Activated CD4-positive, alpha-beta memory T cell treated with anti-CD3 and anti-CD28 coated beads, Interleukin-2, amount 10 ng/mL, durations not matched to agents 7 days and 5 days (primary cell): ENCODE measurements around the gene CTH. TPM values are rescaled to one million over a fixed set of nuclear protein-coding genes. Genes with fewer than 3 reads are reported as not detected.
"Not testable (repeated sequence)": the region's sequence is repeated elsewhere in the genome, so short reads cannot be mapped to it uniquely, and the experiment has no call there.

Source experiments
- CTCF ChIA-PET: fragments of 350-600 bp; sonication (Branson Sonifier 250); formaldehyde crosslinking; loops from one replicate; lab custom pipeline; 2021; ENCODE audit warnings: antibody characterized with exemption, inconsistent platforms; lab: Charles Lee
- POLR2A ChIA-PET: fragments of 350-600 bp; sonication (Branson Sonifier 250); formaldehyde crosslinking; loops from one replicate; lab custom pipeline; 2021; ENCODE audit warnings: antibody characterized with exemption; lab: Charles Lee
- DNase-seq: peaks from one replicate; pipeline ENCODE4 v3.0.0-alpha.2; 2020
- H3K27ac Mint-ChIP-seq: one replicate; pipeline ENCODE4 v1.8.0; 2021; ENCODE audit warnings: mild to moderate bottlenecking, mixed read lengths
- H3K27me3 Mint-ChIP-seq: one replicate; pipeline ENCODE4 v1.8.0; 2021; ENCODE audit warnings: mixed read lengths
- H3K36me3 Mint-ChIP-seq: one replicate; pipeline ENCODE4 v1.8.0; 2021; ENCODE audit warnings: low read depth, mixed read lengths
- H3K4me1 Mint-ChIP-seq: one replicate; pipeline ENCODE4 v1.8.0; 2021; ENCODE audit warnings: mixed read lengths
- H3K4me3 Mint-ChIP-seq: one replicate; pipeline ENCODE4 v1.8.0; 2021; ENCODE audit warnings: mild to moderate bottlenecking, mixed read lengths
- H3K9me3 Mint-ChIP-seq: one replicate; pipeline ENCODE4 v1.8.0; 2021; ENCODE audit warnings: mixed read lengths
- total RNA-seq, 2 experiments: library from RNA; stranded (reverse); gene quantifications; one replicate each; pipeline ENCODE4 v1.2.3, GENCODE V29; 2021

The CTH gene
- total RNA-seq, 2 experiments from 2014 or later = 14.6 to 16.6 TPM

DNA sequence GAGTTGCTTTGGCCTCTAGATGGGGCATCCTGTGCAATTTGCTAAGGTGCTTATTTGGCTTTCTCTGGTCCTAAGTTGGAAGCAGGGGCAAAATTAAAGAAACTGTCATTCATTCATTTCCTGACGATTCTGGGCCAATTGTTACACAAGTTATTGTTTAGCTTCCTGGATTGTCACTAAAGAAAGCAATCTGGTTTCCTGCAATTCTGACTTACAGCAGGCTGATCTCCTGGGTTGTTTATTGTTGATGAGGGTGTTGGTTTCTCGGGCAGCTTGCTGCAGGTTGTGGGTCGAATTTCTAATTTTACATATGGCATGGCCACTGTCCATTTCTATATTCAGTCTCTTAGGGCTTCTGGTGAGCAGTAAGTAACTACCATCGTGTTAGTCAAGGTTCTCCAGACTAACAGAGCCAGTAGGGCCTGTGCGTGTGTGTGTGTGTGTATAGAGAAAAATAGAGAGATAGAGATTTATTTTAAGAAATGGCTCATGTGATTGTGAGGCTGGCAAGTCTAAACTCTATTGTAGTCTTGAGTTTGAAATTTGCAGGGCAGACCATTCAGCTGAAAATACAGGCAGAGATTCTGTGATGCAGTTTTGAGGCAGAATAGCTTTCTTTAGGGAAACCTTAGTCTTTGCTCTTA lies 30.4 kb downstream of the CTH start:
- ChIA-PET CTCF (no interaction called here), POLR2A (interaction anchor here (1.1 kb wide), 1 partner anchor 8 kb away, joined by 3 read pairs; no protein-coding TSS in a partner anchor)
- DNase-seq = no peak
- Mint-ChIP-seq H3K27me3 (no peaks in the 10 kb centered on the region), H3K9me3 (no peaks in the 10 kb centered on the region), H3K27ac (no peak overlapping the region), H3K36me3 (peaks cover 3% of the 10 kb centered on the region), H3K4me1 (peaks cover 5% of the 10 kb centered on the region), H3K4me3 (no peak overlapping the region)

- Mint-ChIP-seq H3K9me3 (no peaks in the 10 kb centered on the region), H3K4me1 (peaks cover 5% of the 10 kb centered on the region), H3K4me3 (no peak overlapping the region), H3K27me3 (no peaks in the 10 kb centered on the region), H3K36me3 (peaks cover 3% of the 10 kb centered on the region), H3K27ac (no peak overlapping the region)
- POLR2A ChIA-PET = no interaction called here
- CTCF ChIA-PET = interaction anchor here (1.0 kb wide), 1 partner anchor 9 kb away, joined by 3 read pairs; no protein-coding TSS in a partner anchor
- DNase-seq = no peak
These were observed 31.4 kb downstream of the CTH start for GRCh38 chr1:70442490-70442889.

GRCh38 chr1:70443739-70444138 lies 32.7 kb downstream of the CTH start:
- Mint-ChIP-seq H3K4me1 (peaks cover under 1% of the 10 kb centered on the region), H3K9me3 (no peaks in the 10 kb centered on the region), H3K36me3 (peaks cover under 1% of the 10 kb centered on the region), H3K27me3 (no peaks in the 10 kb centered on the region), H3K27ac (no peak overlapping the region), H3K4me3 (no peak overlapping the region)
- no peak for DNase-seq
- ChIA-PET CTCF (no interaction called here), POLR2A (no interaction called here)

- Mint-ChIP-seq H3K4me1 (no peaks in the 10 kb centered on the region), H3K9me3 (no peaks in the 10 kb centered on the region), H3K27ac (no peak overlapping the region), H3K27me3 (no peaks in the 10 kb centered on the region), H3K4me3 (no peak overlapping the region), H3K36me3 (no peaks in the 10 kb centered on the region)
- ChIA-PET CTCF (no interaction called here), POLR2A (no interaction called here)
- no peak for DNase-seq
These were observed 38.0 kb downstream of the CTH start for GRCh38 chr1:70449049-70449448.

GRCh38 chr1:70452164-70452939 lies 41.3 kb downstream of the CTH start:
- DNase-seq, H3K27ac Mint-ChIP-seq, POLR2A ChIA-PET, H3K36me3 Mint-ChIP-seq, H3K4me1 Mint-ChIP-seq, H3K4me3 Mint-ChIP-seq, H3K27me3 Mint-ChIP-seq, H3K9me3 Mint-ChIP-seq: not testable (repeated sequence)
- CTCF ChIA-PET = interaction anchor here (1.2 kb wide), 1 partner anchor 9 kb away, joined by 3 read pairs; no protein-coding TSS in a partner anchor

- CTCF ChIA-PET = no interaction called here
- no peak overlapping the region for H3K27ac Mint-ChIP-seq
- no peaks in the 10 kb centered on the region for H3K27me3 Mint-ChIP-seq
- DNase-seq = no peak
- H3K4me1 Mint-ChIP-seq = no peaks in the 10 kb centered on the region
- no peak overlapping the region for H3K4me3 Mint-ChIP-seq
- H3K9me3 Mint-ChIP-seq = no peaks in the 10 kb centered on the region
- POLR2A ChIA-PET = no interaction called here
- no peaks in the 10 kb centered on the region for H3K36me3 Mint-ChIP-seq
These were observed 44.2 kb downstream of the CTH start for GRCh38 chr1:70455291-70455690.

GRCh38 chr1:70458131-70458530 lies 47.1 kb downstream of the CTH start:
- ChIA-PET POLR2A (no interaction called here), CTCF (no interaction called here)
- Mint-ChIP-seq H3K27me3 (no peaks in the 10 kb centered on the region), H3K36me3 (no peaks in the 10 kb centered on the region), H3K9me3 (no peaks in the 10 kb centered on the region), H3K4me1 (no peaks in the 10 kb centered on the region), H3K27ac (no peak overlapping the region), H3K4me3 (no peak overlapping the region)
- no peak for DNase-seq

DNA sequence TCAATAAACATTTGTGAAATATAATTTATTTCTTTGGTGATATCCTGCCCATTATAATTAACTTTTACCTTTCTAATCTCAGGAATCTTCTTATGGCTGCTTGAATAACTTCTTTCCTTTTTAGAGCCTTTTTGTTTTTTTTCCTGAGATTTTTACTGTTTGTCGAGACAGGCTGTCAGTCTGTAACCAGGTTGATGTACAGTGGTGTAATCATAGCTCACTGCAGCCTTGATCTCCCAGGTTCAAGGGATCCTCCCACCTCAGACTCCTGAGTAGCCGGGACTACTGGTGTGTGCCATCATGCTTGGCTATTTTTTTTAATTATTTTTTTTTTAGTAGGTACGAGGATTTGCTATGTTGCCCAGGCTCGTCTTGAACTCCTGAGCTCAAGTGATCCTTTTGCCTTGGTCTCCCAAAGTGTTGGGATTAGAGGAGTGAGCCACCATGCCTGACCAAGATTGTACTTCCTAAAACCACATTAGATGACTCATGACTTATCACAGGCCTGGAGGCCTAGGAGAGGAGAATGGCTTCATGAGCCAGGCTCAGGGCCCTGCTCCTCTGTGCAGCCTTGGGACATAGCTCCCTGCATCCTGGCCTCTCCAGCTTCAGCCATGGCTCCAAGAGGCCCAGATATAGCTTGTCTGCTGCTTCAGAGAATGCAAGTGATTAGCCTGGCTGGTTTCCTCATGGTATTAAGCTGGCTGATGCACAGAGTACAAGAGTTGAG lies 48.6 kb downstream of the CTH start:
- Mint-ChIP-seq H3K36me3 (no peaks in the 10 kb centered on the region), H3K9me3 (no peaks in the 10 kb centered on the region), H3K4me3 (no peak overlapping the region), H3K27me3 (no peaks in the 10 kb centered on the region), H3K27ac (no peak overlapping the region), H3K4me1 (no peaks in the 10 kb centered on the region)
- ChIA-PET POLR2A (no interaction called here), CTCF (no interaction called here)
- no peak for DNase-seq

DNA sequence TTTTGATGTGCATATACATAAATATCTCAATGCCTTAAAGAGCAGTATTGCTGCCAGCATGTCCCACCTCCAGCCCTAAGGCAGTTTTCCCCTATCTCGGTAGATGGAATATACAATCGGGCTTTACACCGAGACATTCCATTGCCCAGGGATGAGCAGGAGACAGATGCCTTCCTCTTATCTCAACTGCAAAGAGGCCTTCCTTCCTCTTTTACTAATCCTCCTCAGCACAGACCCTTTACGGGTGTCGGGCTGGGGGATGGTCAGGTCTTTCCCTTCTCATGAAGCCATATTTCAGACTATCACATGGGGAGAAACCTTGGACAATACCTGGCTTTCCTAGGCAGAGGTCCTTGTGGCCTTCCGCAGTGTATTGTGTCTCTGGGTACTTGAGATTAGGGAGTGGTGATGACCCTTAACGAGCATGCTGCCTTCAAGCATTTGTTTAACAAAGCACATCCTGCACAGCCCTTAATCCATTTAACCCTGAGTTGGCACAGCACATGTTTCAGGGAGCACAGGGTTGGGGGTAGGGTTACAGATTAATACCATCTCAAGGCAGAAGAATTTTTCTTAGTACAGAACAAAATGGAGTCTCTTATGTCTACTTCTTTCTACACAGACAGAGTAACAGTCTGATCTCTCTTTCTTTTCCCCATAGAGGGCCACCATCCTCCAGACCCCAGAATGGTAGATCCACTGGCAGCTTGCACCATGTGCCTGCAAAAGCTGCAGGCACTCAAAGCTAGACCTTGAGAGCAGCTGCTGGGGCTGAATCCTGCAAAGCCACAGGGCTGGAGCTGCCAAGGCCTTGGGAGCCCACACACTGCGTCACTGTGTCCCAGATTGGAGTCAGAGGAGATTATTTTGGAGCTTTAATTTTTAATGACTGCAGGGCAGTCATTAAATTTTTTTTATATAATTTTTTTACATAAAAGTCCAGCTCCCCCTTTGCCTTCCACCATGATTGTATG lies 50.0 kb downstream of the CTH start:
- POLR2A ChIA-PET, H3K9me3 Mint-ChIP-seq, H3K4me3 Mint-ChIP-seq, H3K27ac Mint-ChIP-seq, H3K4me1 Mint-ChIP-seq, H3K27me3 Mint-ChIP-seq, DNase-seq, CTCF ChIA-PET, H3K36me3 Mint-ChIP-seq: not testable (repeated sequence)

DNA sequence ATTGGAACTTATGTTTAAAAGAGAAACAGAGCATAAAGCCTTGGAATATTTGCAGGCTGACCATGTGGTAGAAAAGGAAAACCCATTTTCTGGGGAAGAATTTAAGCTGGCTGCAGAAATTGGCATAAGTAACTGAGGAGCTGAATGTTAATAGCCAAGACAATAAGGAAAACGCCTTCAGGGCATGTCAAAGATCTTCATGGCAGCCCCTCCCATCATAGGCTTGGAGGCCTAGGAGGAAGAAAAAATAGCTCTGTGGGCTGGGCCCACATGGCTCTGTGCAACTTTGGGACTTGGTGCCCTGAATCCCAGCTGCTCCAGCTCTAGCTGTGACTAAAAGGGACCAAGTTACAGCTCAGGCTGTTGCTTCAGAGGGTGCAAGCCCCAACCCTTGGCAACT lies 51.5 kb downstream of the CTH start:
- H3K4me1 Mint-ChIP-seq = no peaks in the 10 kb centered on the region
- ChIA-PET POLR2A (no interaction called here), CTCF (no interaction called here)
- no peak for DNase-seq
- no peak overlapping the region for H3K4me3 Mint-ChIP-seq
- no peaks in the 10 kb centered on the region for H3K36me3 Mint-ChIP-seq
- H3K27me3 Mint-ChIP-seq = peaks cover 2% of the 10 kb centered on the region
- H3K9me3 Mint-ChIP-seq = no peaks in the 10 kb centered on the region
- no peak overlapping the region for H3K27ac Mint-ChIP-seq

GRCh38 chr1:70465911-70466310 lies 54.8 kb downstream of the CTH start:
- no peaks in the 10 kb centered on the region for H3K4me1 Mint-ChIP-seq
- CTCF ChIA-PET = no interaction called here

DNA sequence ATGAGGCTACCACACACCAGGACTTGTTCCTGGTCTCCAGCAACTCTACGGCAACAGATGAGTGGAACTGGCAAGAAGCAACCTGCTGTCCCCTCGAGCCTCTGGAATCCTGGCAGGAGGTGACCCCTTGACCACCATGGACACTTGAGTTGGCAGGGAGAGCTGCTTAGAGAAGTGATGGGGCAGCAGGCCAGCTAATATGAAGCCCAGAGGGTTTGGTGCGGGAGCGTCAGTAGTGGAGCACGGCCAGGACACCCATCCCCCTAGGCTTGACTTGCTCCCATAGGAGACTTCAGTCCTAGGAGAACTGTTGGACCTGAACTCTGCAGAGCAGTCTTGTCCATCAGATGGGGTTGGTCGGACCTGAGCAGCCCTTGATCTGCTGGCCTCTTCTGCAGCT lies 56.5 kb downstream of the CTH start:
- no peak overlapping the region for H3K27ac Mint-ChIP-seq
- no peak for DNase-seq
- no peaks in the 10 kb centered on the region for H3K9me3 Mint-ChIP-seq
- no peak overlapping the region for H3K4me3 Mint-ChIP-seq
- CTCF ChIA-PET = no interaction called here
- H3K4me1 Mint-ChIP-seq = no peaks in the 10 kb centered on the region
- peaks cover 11% of the 10 kb centered on the region for H3K27me3 Mint-ChIP-seq
- POLR2A ChIA-PET = no interaction called here
- no peaks in the 10 kb centered on the region for H3K36me3 Mint-ChIP-seq

More at GRCh38 chr1:70465911-70466310, 54.8 kb downstream of the CTH start:
- no peak for DNase-seq
- no peak overlapping the region for H3K4me3 Mint-ChIP-seq
- POLR2A ChIA-PET = no interaction called here
- H3K9me3 Mint-ChIP-seq = no peaks in the 10 kb centered on the region
- peaks cover 7% of the 10 kb centered on the region for H3K27me3 Mint-ChIP-seq
- H3K36me3 Mint-ChIP-seq = no peaks in the 10 kb centered on the region
- no peak overlapping the region for H3K27ac Mint-ChIP-seq
